Measurements from ENCODE around the gene CYLD.

Gene CYLD

GRCh38 chr16:50711862-50712559 lies 29.9 kb upstream of the CYLD start:
- no peak for ATAC-seq

DNA sequence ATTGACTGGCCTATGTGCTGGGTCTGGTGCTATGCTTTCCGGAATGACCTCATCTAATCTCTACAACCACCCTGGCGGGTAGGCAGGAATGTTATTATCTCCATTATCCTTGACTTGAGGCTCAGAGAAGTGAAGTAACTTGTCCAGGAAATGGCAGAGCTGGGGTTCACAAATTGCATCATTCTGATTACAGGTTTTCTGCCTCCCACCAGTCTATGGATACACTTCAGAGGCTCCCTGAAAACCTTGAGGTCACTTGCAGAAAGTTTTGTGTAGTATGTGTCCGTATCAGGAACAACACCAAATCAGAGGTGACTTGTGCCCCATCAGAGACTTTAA lies 29.4 kb upstream of the CYLD start:
- no peak for ATAC-seq

DNA sequence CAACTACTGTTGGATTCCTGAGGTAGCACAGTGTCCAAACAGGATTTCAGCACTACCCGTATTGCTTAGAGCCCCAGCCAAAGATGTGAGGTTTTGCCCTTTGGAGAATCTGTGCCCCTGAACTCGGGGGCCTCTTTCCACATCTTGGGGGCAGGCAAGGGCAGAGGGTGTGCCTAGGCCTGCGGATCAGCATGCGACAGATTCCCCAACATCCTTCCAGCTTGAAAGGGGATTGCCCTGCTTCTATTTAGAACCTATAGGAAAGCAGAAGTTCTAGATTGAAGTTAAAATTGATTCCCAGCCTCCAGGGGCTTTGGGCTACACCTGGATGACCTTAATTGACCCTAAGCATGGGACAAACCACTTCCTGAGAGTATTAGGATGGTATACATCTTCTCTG lies 28.9 kb upstream of the CYLD start:
- ATAC-seq: no peak

DNA sequence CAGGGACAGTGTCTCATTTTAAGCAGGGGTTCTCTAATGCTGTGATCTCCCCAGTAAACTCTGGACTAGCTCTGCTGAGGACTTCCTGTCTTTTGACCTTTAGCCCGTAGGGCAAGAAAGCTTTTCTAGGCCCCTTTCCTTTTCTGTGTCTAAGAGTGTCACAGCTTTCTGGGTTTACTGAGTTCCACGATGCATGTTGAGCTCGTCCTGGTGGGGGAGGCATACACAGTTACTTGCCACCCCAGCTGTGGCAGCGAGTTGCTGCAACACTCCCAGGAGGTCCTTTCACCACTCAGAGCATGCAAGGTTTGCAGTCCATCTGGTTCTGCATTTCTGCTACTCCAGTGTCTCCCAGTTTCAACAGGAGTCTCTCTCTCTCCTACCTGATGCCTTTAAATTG lies 24.8 kb upstream of the CYLD start:
- no peak for ATAC-seq

- ATAC-seq: no peak
These were observed 24.4 kb upstream of the CYLD start for GRCh38 chr16:50717494-50717893.

DNA sequence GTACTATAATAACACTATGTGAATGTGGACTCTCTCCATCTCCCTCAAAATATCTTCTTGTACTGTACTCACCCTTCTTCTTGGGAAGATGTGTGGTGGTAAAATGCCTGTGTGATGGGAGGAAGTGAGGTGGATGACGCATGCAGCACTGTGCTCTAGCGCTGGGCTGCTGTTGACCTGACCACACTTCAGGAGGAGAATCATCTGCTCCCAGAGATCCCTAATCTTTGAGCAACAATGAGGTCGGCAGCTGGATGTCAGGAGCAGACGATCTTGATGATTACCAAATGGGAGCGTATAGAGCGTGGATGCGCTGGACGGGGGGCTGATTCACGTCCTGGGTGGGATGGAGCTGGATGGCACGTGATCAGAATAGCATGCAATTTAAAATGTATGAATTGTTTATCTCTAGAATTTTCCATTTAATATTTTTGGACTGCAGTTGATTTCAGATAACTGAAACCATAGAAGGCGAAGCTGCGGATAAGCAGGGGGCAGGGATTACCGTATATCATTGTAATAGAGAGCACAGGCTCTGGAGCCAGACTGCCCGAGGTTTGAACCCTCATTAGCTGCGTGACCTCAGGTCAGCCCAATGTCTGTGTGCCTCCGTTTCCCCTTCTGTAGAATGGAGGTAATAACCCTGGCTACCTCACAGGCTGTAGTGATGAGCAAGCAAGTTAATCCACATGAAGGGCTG lies 23.7 kb upstream of the CYLD start:
- no peak for ATAC-seq

DNA sequence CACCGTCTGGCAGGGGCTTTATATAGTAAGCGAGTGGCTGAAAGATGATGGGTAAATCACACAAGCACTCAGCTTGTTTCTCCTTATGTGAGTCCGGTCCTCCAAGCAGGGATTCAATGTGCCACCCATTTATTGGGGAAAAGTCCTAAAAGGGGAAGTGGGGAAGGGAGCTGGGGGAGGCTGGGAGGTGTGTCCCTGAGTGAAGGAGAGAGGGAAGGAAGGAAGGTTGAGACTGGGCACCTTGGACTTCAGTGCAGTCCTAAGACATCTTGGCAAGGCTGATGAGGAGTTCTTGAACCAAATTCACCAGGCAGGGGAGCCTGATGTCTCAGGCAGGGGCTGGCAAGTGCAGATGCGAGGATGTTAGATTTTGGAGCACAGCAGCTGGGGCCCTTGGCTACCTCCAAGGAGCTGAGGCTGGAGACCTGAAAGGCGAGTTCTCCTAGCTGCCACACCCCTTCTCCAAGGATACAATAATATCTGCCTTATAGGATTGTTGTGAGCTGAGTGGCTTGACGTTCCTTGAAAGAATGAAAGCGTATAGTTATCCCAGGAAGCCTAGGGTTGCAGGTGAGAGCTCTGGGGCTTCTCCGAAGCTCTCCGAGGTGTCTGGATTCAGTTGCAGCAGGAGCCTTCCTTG lies 23.0 kb upstream of the CYLD start:
- no peak for ATAC-seq

DNA sequence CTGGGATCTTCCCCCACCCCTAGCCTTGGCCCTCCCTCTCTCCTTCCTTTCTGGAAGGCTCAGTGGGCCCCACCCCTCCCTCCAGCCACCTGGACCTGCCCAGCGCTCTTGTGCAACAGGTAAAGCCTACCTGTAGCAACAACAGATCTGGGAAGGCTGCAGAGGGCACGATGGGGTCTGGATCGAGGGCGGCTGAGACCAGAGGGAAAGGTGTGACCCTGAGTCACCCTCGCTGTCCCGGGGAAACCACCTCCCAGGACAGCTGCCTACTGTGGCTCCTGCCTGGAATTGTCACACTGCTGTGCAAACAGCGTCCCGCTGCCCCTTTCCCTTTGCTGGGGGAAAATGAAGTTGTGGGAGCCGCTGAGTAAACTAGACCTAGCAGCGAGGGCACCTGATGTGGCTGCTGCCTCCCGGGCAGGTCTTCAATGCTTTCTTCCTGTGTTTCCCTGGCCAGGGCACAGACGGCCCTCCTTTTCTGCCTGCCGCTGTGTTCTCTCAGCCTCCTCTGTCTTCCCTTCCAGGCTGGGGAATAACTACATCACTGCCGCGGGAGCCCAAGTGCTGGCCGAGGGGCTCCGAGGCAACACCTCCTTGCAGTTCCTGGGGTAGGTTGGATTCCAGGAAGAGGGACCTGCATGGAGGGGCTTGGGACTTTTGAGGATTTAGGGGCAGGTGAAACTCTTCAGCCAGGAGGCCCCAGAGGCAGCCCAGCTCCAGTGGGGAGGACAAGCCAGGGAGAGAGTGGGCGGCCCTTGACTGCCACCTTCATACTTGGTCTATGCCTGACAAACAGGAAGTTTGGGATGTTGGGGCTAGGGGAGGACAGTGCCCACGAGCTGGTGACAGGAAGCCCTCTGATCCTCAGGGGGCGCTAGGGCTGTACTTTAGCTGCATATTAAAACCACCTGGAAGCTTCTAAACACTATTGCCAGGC lies 22.2 kb upstream of the CYLD start:
- no peak for ATAC-seq

DNA sequence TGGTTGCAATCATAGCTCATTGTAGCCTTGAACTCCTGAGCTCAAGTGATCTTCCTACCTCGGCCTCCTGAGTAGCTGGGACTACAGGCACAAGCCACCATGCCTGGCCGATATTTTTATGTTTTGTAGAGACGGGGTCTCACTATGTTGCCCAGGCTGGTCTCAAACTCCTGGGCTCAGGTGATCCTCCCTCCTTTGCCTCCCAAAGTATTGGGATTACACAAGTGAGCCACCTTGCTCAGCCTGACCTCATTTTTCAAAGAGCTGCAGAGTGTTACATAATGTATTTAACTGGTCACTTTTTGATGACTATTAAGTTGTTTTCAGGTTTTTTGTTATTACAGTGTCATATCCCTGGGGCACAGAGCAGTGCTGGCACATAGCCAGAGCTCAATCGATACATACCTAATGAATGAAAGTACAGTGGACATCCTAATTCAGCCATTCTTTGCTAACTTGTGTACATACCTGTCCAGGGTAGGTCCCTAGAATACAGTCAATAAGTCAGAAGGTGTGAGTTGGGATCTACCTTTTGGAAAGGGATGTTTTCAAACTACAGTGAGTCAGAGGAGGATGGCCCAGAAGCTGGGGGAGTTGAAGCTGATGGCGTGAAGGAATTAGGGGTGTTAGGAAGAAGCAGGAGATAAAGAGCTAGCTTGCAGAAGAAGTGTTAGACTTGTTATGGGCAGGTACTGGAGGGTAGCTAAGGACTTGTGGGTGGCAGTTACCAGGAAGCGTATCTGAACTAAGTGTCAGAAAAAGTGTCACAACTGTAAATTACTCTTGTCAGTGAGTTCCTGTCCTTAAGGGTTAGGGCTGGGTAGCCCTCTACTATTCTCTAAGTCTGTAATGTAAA lies 20.1 kb upstream of the CYLD start:
- no peak for ATAC-seq

- no peak for ATAC-seq
These were observed 19.5 kb upstream of the CYLD start for GRCh38 chr16:50722405-50722737.

GRCh38 chr16:50722960-50723359 lies 18.9 kb upstream of the CYLD start:
- ATAC-seq: no peak

DNA sequence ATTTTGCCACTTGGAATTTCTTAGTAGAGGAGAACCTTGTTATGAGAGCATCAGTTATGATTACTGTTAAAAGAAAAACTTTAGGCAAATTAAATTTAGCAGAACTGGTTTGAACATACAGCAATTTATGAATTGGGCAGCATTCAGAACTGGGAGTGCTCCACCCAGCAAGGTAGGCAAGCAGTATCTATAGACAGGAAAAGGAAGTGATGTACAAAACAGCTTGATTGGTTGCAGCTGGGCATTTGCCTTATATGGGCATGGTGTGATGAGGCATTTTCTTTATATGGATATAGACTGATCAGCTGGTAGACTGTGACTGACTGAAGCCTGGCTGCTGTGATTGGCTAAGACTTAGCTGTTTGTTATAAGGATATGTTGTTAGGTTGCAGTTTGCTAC lies 17.6 kb upstream of the CYLD start:
- no peak for ATAC-seq

- ATAC-seq: no peak
These were observed 10.5 kb upstream of the CYLD start for GRCh38 chr16:50731130-50731988.

- no peak for ATAC-seq
These were observed 9.7 kb upstream of the CYLD start for GRCh38 chr16:50731989-50732832.

GRCh38 chr16:50733468-50733867 lies 8.4 kb upstream of the CYLD start:
- no peak for ATAC-seq

GRCh38 chr16:50735629-50736122 lies 6.2 kb upstream of the CYLD start:
- no peak for ATAC-seq

DNA sequence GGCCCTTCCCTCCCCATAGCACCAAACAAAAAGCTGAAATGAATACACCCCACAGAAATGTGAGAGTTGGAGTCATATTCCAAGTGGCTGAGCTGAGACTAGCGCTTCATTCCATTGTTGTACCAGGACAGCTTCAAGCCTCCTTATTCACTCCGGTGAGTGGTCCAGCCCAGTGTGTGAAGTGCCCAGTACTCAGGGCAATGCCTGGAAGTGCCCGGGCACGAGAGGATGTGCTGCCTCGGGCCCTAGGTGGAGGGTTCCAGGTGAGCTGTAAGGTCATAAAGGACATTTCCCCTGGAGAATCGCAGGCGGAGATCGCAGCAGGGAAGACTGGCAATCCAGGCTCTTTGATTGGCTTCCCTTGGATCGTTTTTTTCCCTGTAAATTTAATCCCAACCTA lies 5.4 kb upstream of the CYLD start:
- no peak for ATAC-seq

DNA sequence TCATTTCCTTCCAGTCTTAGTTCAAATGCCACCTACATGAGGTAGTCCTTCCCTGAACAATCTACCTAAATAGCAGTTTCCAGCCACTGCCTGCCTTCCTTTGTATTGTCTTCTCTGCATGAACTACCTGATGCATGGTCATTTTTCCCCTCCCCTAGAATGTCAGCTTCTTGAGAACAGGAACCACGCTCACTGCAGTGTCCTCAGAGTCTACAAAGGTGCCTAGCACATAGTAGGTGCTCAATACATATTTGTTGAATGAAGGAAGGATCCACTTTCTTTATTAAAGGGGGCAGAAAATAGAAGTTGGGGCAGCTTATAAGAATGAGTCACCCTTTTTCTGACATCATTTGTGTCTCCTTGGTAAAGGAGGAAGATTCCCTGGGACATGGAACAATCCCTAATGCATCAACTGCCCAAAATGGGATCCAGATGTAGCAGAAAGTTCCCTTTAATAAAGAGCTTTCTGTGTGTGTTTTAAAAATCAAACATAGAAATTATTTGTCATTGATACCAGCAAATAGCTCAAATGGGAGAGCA lies 4.4 kb upstream of the CYLD start:
- no peak for ATAC-seq

DNA sequence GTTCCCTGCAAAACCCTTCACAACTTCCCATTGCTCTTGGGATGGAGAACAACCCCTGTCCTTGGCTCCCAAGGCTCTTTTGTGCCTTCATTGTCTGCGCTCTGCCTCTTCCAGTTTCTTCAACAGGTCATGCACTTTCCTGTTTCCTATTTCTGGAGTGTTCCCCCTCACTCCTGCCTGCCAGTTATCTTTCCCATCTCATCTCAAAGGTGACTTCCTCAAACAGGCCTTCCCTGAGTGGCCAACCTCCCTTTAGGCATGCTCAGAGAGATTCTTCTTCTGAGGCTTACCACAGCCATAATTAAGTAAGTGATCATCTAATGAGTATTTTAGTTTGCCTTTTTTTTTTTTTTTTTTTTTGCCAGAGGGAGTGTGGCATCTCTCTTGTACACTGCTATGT lies 2.9 kb upstream of the CYLD start:
- no peak for ATAC-seq

DNA sequence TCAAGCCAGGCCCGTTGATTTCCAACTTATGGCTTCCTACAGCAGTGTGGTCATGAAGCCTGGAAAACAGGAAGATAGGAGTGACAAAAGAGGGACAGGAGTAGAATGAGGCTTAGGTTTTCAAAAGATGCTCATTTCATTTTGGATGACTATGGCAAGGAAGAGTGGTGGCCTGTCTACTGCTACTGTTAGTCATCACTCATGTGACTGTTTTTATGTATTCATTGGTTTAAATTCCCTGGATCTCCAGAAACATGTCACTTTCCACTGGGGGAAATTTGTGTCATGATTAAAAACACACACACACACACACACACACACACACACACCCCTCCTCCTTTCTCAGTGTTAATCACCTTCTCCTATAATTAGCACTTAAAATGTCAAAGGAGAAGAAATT lies 1.1 kb upstream of the CYLD start:
- ATAC-seq: no peak
